Measurements from ENCODE around the gene POU3F2. TPM values are rescaled to one million over a fixed set of nuclear protein-coding genes. Genes with fewer than 3 reads are reported as not detected.
A peak's percentile ranks its signal among the peaks of the same experiment; 100 is the strongest.

Gene POU3F2
- total RNA-seq, 1 donor from 2014 or later: 12.2 TPM

DNA sequence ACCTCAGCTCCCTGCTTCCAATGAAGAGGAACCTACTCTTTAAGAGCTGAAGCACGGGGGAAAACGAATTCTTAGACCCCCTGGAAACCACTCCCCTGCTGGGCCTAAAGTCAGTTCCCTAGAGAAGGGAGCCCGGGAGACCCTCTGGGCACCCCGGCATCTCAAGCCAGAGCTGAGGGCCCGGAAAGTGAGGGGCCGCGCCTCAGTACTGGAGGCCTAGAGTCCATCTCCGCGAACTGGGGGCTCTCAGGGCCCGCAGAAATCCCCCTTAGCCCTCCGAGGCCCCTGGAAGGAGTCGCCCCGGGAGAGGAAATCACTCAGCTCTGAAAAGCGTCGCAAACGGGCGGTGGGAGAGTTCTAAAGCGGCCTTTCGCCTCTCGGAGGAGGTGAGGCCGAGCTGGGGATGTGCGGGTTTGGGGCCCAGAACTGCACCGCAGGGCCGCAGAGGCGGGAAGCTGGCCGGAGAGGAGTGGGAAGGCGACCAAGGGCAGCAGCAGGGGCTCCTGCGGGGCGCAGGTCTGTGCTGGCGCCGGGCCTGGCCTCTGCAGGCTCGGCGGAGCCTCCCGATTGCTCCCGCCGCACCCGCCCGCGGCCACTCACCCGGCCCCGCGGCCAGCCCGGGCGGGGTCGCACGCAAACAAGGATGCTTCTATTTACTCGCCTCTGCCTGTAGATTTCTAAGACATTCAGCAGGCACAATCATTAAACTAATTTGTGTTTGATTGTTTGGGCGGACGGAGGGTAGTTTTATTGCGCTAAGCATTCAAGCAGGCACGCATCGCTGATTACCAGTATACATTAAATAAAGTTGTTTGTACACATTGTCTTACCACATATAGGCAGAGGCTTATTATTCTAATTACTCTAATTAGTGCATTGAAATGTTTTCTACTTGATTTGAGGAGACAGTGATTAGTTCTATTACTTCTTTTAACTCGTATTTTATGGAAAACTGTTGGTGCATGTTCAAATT is 9.2 kb downstream of the POU3F2 start:
- H3K4me3 ChIP-seq: peak overlapping the region; percentile 52

DNA sequence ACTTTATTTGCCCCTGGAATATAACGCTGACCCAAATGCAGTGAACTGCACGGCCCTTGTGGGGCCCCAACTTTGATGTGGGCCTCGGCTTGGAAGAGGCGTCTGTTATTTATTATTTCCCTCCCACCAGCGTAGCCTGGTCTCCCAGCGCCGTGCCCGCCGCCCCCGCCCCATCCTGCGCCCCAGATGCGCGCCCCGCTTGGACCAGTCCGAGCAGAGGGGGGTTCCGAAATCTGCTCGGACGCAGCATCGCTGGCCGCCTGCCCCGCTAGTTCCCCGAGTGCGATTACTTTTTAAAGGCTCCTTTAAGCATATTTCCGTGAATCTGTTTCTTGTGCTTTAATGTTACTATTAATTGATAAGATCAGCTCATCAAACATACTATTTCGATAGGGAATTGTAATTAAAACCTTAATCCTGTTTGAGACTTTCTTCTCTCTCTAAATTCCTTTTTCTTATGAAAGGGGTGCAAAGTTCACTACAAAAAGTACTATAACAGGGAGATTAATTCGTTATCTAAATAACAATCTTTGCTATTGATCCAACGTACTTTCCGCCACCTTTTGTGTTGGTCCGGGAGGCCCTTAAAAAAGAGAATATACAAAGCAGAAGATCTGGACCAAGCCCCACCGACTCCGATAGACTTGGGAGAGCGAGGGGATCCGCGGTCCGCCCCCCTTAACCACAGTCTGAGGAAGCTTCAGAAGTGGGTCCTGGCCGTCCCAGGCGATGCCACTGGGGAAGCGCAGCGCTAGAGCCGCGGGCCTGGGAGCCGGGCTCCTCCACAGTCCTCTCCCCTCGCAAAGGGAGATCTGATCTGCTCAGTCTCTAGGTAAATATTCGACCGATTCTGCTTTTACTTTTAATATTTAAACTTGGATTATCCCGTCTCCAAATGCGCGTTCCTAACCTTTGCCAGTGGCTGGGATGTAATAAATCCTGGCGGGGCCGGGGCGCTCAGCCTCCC is 10.2 kb downstream of the POU3F2 start:
- peak overlapping the region; percentile 80 for H3K4me2 ChIP-seq
- TF ChIP-seq EZH2 (IDR thresholded peaks at IDR 0.05) (peak; percentile 1), EZH2phosphoT487 (IDR thresholded peaks at IDR 0.05) (no peak)
- TF ChIP-seq, protein P1, sequence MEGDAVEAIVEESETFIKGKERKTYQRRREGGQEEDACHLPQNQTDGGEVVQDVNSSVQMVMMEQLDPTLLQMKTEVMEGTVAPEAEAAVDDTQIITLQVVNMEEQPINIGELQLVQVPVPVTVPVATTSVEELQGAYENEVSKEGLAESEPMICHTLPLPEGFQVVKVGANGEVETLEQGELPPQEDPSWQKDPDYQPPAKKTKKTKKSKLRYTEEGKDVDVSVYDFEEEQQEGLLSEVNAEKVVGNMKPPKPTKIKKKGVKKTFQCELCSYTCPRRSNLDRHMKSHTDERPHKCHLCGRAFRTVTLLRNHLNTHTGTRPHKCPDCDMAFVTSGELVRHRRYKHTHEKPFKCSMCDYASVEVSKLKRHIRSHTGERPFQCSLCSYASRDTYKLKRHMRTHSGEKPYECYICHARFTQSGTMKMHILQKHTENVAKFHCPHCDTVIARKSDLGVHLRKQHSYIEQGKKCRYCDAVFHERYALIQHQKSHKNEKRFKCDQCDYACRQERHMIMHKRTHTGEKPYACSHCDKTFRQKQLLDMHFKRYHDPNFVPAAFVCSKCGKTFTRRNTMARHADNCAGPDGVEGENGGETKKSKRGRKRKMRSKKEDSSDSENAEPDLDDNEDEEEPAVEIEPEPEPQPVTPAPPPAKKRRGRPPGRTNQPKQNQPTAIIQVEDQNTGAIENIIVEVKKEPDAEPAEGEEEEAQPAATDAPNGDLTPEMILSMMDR (IDR thresholded peaks at IDR 0.05): no peak
- peak overlapping the region; percentile 45 for H2AFZ ChIP-seq (replicated peaks)
- H3K9me3 ChIP-seq (ENCODE audit: low read depth): no peaks in the 10 kb centered on the region
- DNase-seq (ENCODE audit: low spot score): peak; percentile 76
- Mint-ChIP-seq H3K4me3 (peak overlapping the region; percentile 94), H3K4me1 (peaks cover 50% of the 10 kb centered on the region), H3K27ac (peak overlapping the region; percentile 99), H3K9me3 (no peaks in the 10 kb centered on the region), H3K36me3 (peaks cover 54% of the 10 kb centered on the region), H3K27me3 (ENCODE audit: insufficient read depth, low read depth) (peaks cover 14% of the 10 kb centered on the region)
- peaks cover 23% of the 10 kb centered on the region for H3F3A ChIP-seq (ENCODE audit: low read depth)
- peaks cover 47% of the 10 kb centered on the region for H4K20me1 ChIP-seq (ENCODE audit: low read depth)
- peak overlapping the region; percentile 52 for H3K4me3 ChIP-seq
- peaks cover 2% of the 10 kb centered on the region for H3K79me2 ChIP-seq (ENCODE audit: low read depth)
- H3K9ac ChIP-seq: no peak overlapping the region
- peaks cover 90% of the 10 kb centered on the region for H3K27me3 ChIP-seq
- no peaks in the 10 kb centered on the region for H3K36me3 ChIP-seq
- H3K27ac ChIP-seq: no peak overlapping the region
- H3K4me1 ChIP-seq: peaks cover 45% of the 10 kb centered on the region

More for the DNA sequence above, 9.2 kb downstream of the POU3F2 start:
- no peak overlapping the region for H3K27ac ChIP-seq
- TF ChIP-seq, protein P1 (IDR thresholded peaks at IDR 0.05): no peak
- peak; percentile 72 for TF ChIP-seq EZH2 (IDR thresholded peaks at IDR 0.05)
- TF ChIP-seq EZH2phosphoT487 (IDR thresholded peaks at IDR 0.05): peak; percentile 3
- peaks cover 25% of the 10 kb centered on the region for H3F3A ChIP-seq (ENCODE audit: low read depth)
- Mint-ChIP-seq H3K27ac (peak overlapping the region; percentile 99), H3K36me3 (peaks cover 51% of the 10 kb centered on the region), H3K4me1 (peaks cover 52% of the 10 kb centered on the region), H3K4me3 (peak overlapping the region; percentile 94), H3K27me3 (ENCODE audit: insufficient read depth, low read depth) (peaks cover 13% of the 10 kb centered on the region), H3K9me3 (no peaks in the 10 kb centered on the region)
- H3K79me2 ChIP-seq (ENCODE audit: low read depth): peaks cover 12% of the 10 kb centered on the region
- H3K4me2 ChIP-seq: peak overlapping the region; percentile 80
- H3K9me3 ChIP-seq (ENCODE audit: low read depth): no peaks in the 10 kb centered on the region
- peaks cover 90% of the 10 kb centered on the region for H3K27me3 ChIP-seq
- H3K9ac ChIP-seq: no peak overlapping the region
- H2AFZ ChIP-seq (replicated peaks): no peak overlapping the region
- peaks cover 57% of the 10 kb centered on the region for H4K20me1 ChIP-seq (ENCODE audit: low read depth)
- peak; percentile 70 for DNase-seq (ENCODE audit: low spot score)
- peaks cover 48% of the 10 kb centered on the region for H3K4me1 ChIP-seq
- H3K36me3 ChIP-seq: no peaks in the 10 kb centered on the region

DNA sequence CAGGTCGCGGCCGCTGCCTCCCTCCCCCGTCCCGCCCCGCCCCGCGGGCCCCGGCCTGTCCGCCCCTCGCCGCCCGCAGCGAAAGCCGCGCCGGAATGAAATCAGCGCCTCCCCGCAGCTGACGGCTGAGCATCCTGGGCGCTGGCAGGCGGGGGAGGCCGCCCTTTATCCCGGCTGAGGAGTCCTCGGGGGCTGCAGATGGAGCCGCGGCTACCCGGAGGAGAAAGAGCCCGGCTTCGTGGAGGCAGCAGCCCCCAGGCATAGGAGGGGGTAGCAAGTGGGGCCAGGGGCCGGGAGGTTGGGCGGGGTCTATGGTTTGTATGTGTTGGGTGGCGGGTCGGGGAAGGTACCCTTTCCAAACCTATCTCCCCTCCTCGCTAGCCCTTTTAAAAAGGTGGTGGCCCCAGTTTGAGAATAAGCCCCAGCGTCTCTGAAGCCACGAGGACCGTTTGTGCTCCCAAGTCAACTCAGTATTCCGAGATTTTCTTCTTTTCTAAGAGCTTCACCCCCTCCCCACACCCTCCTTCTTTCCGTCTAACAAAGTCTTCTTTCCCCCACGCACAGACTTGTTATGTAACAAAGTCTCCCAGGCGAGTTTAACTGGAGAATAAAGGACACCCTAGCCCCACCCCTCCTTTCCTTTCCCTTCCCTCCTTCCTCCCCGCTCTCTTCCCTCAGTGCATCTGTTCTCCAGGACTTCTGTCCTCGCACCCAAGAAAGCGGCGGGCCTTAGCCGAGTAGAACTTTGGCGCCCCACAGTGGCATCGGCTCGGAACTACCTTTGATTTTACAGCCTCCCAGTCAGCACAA is 11.0 kb downstream of the POU3F2 start:
- Histone ChIP-seq H4K20me1 (ENCODE audit: low read depth) (peaks cover 38% of the 10 kb centered on the region), H3K4me2 (peak overlapping the region; percentile 80), H3K79me2 (ENCODE audit: low read depth) (no peaks in the 10 kb centered on the region), H3K36me3 (no peaks in the 10 kb centered on the region), H3K9ac (no peak overlapping the region), H3F3A (ENCODE audit: low read depth) (peaks cover 22% of the 10 kb centered on the region), H3K9me3 (ENCODE audit: low read depth) (no peaks in the 10 kb centered on the region), H3K4me3 (peak overlapping the region; percentile 52), H3K27ac (no peak overlapping the region), H2AFZ (replicated peaks) (peak overlapping the region; percentile 45), H3K27me3 (peaks cover 90% of the 10 kb centered on the region), H3K4me1 (peaks cover 40% of the 10 kb centered on the region)
- DNase-seq (ENCODE audit: low spot score): peak; percentile 94
- H3K27me3 Mint-ChIP-seq (ENCODE audit: insufficient read depth, low read depth): peaks cover 14% of the 10 kb centered on the region
- TF ChIP-seq EZH2phosphoT487 (IDR thresholded peaks at IDR 0.05): no peak
- TF ChIP-seq, protein P1 (IDR thresholded peaks at IDR 0.05): peak; percentile 93
- peaks cover 44% of the 10 kb centered on the region for H3K4me1 Mint-ChIP-seq
- peak overlapping the region; percentile 70 for H3K27ac Mint-ChIP-seq
- peaks cover 53% of the 10 kb centered on the region for H3K36me3 Mint-ChIP-seq
- no peaks in the 10 kb centered on the region for H3K9me3 Mint-ChIP-seq
- peak overlapping the region; percentile 94 for H3K4me3 Mint-ChIP-seq
